HG02884 (cell line): Measurements from ENCODE around the gene PTPN20.

Experiments used
- ATAC-seq: cut with Tn5 transposase; IDR thresholded peaks from one replicate; pipeline ENCODE4 v1.9.1; 2021; ENCODE audit warnings: mild to moderate bottlenecking, moderate library complexity; ENCODE audit not compliant: unreplicated experiment

The PTPN20 gene

GRCh38 chr10:47031901-47032465 lies 120.8 kb downstream of the PTPN20 start:
- ATAC-seq: no peak

GRCh38 chr10:47033081-47033480 lies 121.9 kb downstream of the PTPN20 start:
- no peak for ATAC-seq

GRCh38 chr10:47033541-47034270 lies 122.5 kb downstream of the PTPN20 start:
- ATAC-seq: no peak

- ATAC-seq: no peak
Measured at GRCh38 chr10:47034441-47035051, 123.3 kb downstream of the PTPN20 start.

GRCh38 chr10:47035171-47035818 lies 124.1 kb downstream of the PTPN20 start:
- no peak for ATAC-seq

GRCh38 chr10:47035819-47036337 lies 124.7 kb downstream of the PTPN20 start:
- no peak for ATAC-seq

GRCh38 chr10:47036771-47037170 lies 125.5 kb downstream of the PTPN20 start:
- ATAC-seq: no peak

GRCh38 chr10:47037654-47038425 lies 126.6 kb downstream of the PTPN20 start:
- ATAC-seq: no peak

- ATAC-seq: no peak
Measured at GRCh38 chr10:47038881-47039561, 127.8 kb downstream of the PTPN20 start.

GRCh38 chr10:47039562-47039913 lies 128.3 kb downstream of the PTPN20 start:
- no peak for ATAC-seq

- no peak for ATAC-seq
Measured at GRCh38 chr10:47040041-47040491, 128.8 kb downstream of the PTPN20 start.

- no peak for ATAC-seq
Measured at GRCh38 chr10:47040681-47041080, 129.5 kb downstream of the PTPN20 start.

GRCh38 chr10:47041396-47042198 lies 130.4 kb downstream of the PTPN20 start:
- no peak for ATAC-seq

GRCh38 chr10:47042199-47042473 lies 130.9 kb downstream of the PTPN20 start:
- ATAC-seq: no peak

GRCh38 chr10:47042780-47043750 lies 131.8 kb downstream of the PTPN20 start:
- no peak for ATAC-seq

- no peak for ATAC-seq
Measured at GRCh38 chr10:47043928-47044538, 132.8 kb downstream of the PTPN20 start.

GRCh38 chr10:47044741-47045140 lies 133.5 kb downstream of the PTPN20 start:
- no peak for ATAC-seq

GRCh38 chr10:47045331-47045861 lies 134.2 kb downstream of the PTPN20 start:
- ATAC-seq: no peak
